ENCODE results near the gene SH2B2.

Gene SH2B2

GRCh38 chr7:102273749-102274712 lies 12.6 kb upstream of the SH2B2 start:
- H3K4me3 ChIP-seq (replicated peaks; ENCODE audit: low read depth, low read length): no peak overlapping the region
- DNase-seq (ENCODE audit: low read depth): peak; percentile 47
- TF ChIP-seq, protein P1, sequence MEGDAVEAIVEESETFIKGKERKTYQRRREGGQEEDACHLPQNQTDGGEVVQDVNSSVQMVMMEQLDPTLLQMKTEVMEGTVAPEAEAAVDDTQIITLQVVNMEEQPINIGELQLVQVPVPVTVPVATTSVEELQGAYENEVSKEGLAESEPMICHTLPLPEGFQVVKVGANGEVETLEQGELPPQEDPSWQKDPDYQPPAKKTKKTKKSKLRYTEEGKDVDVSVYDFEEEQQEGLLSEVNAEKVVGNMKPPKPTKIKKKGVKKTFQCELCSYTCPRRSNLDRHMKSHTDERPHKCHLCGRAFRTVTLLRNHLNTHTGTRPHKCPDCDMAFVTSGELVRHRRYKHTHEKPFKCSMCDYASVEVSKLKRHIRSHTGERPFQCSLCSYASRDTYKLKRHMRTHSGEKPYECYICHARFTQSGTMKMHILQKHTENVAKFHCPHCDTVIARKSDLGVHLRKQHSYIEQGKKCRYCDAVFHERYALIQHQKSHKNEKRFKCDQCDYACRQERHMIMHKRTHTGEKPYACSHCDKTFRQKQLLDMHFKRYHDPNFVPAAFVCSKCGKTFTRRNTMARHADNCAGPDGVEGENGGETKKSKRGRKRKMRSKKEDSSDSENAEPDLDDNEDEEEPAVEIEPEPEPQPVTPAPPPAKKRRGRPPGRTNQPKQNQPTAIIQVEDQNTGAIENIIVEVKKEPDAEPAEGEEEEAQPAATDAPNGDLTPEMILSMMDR (IDR thresholded peaks at IDR 0.05; ENCODE audit: low read length, missing control alignments): no peak

DNA sequence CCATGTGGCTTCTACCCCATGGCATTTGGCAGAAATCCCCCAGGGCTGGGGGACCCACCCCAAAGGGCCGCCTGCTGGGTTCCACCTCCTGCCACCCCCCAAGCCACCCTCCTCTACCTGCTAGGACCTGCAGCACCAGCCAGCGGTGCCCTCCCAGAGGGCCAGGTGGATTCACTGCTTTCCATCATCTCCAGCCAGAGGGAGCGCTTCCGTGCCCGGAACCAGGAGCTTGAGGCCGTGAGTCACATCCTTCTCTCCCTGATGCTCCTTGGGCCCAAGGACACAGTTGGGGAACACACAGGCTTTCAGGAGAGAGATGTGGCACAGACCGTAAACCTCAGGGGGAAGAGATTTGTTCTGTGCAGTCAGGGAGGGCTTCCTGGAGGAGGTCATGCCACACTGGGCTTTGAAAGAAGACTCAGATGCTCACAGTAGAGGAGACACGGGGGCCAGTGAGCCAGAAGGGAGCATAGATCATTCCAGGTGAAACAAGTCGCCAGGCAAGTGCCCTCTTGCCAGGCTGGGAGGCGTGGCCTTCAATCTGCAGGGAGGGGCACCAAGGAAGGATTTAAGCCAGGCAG lies 11.5 kb upstream of the SH2B2 start:
- no peak overlapping the region for H3K4me3 ChIP-seq (replicated peaks; ENCODE audit: low read depth, low read length)
- TF ChIP-seq, protein P1 (IDR thresholded peaks at IDR 0.05; ENCODE audit: low read length, missing control alignments): no peak
- no peak for DNase-seq (ENCODE audit: low read depth)

DNA sequence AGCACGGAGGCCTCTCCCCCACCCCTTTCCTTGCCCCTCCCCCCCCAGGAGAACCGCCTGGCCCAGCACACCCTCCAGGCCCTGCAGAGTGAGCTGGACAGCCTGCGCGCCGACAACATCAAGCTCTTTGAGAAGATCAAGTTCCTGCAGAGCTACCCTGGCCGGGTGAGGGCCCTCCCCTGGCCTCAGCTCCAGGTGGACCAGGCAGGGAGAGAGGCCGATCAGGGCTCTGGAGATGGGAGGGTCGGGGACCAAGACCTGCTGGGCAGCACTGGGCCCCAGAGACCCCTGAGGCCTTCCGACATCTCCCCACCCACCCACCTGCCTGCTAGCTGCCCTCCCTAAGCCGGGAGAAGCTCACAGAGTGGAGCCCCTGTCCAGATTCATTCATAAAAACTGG lies 8.8 kb upstream of the SH2B2 start:
- TF ChIP-seq, protein P1 (IDR thresholded peaks at IDR 0.05; ENCODE audit: low read length, missing control alignments): no peak
- no peak overlapping the region for H3K4me3 ChIP-seq (replicated peaks; ENCODE audit: low read depth, low read length)
- DNase-seq (ENCODE audit: low read depth): no peak

GRCh38 chr7:102279537-102280400 lies 6.9 kb upstream of the SH2B2 start:
- TF ChIP-seq, protein P1 (IDR thresholded peaks at IDR 0.05; ENCODE audit: low read length, missing control alignments): peak; percentile 79
- DNase-seq (ENCODE audit: low read depth): peak; percentile 62
- H3K4me3 ChIP-seq (replicated peaks; ENCODE audit: low read depth, low read length): no peak overlapping the region

GRCh38 chr7:102280521-102280920 lies 6.1 kb upstream of the SH2B2 start:
- TF ChIP-seq, protein P1 (IDR thresholded peaks at IDR 0.05; ENCODE audit: low read length, missing control alignments): no peak
- no peak overlapping the region for H3K4me3 ChIP-seq (replicated peaks; ENCODE audit: low read depth, low read length)
- DNase-seq (ENCODE audit: low read depth): no peak

DNA sequence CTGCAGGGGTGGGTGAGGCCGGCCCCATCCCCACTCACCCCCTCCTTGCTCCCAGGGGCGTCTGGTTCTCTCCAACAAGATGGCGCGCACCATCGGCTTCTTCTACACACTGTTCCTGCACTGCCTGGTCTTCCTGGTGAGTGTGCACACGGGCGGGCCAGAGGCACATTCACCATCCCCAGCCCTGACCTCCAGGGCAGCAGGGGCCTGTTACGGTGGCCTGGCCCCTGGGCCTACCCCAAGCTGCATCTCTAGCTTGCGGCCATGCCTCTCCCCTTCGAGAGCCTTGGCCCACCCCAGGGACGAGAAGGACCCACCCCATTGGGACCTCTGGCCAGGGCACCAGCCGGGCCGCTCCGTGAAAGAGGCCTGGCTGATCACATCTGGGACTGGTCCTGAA lies 4.9 kb upstream of the SH2B2 start:
- H3K4me3 ChIP-seq (replicated peaks; ENCODE audit: low read depth, low read length): no peak overlapping the region
- TF ChIP-seq, protein P1 (IDR thresholded peaks at IDR 0.05; ENCODE audit: low read length, missing control alignments): no peak
- DNase-seq (ENCODE audit: low read depth): no peak

Data from fibroblast of pulmonary artery (primary cell).